Right lobe of liver (tissue), 6 donors: Measurements from ENCODE around the gene UBE2G2. TPM values are rescaled to one million over a fixed set of nuclear protein-coding genes. Genes with fewer than 3 reads are reported as not detected.

Experiments used
- ATAC-seq, 4 donors: fragments of 200-7000 bp; cut with Tn5 transposase; one replicate each; pipeline ENCODE4 v1.9.1; 2020; ENCODE audit warnings: mild to moderate bottlenecking in 4 of 4, moderate library complexity in 4 of 4
- DNase-seq, 3 donors: peaks; one replicate each; pipeline ENCODE4 v3.0.0-alpha.2; 2020
- H3K27ac ChIP-seq, 3 donors: fragments of 200-600 bp; one replicate each; pipeline ENCODE4 v1.8.0; 2022
- H3K27me3 ChIP-seq, 2 donors: fragments of 200-600 bp; one replicate each; pipeline ENCODE4 v1.8.0; 2022
- H3K36me3 ChIP-seq, 4 donors: fragments of 200-600 bp; sonication (generic) in 1 of 4; one replicate each; pipeline versions ENCODE4 v1.5.1 to v1.8.0; 2017 to 2022; ENCODE audit warnings: control low read depth in 1 of 4
- H3K4me1 ChIP-seq, 4 donors: fragments of 200-600 bp; sonication (generic) in 1 of 4; one replicate each; pipeline versions ENCODE4 v1.5.1 to v1.8.0; 2017 to 2022; ENCODE audit warnings: control low read depth in 1 of 4
- H3K4me3 ChIP-seq, 3 donors: fragments of 200-600 bp; one replicate each; pipeline ENCODE4 v1.8.0; 2022
- H3K9me3 ChIP-seq, 4 donors: fragments of 200-600 bp; sonication (generic) in 1 of 4; one replicate each; pipeline versions ENCODE4 v1.5.1 to v1.8.0; 2017 to 2022; ENCODE audit warnings: control low read depth in 1 of 4
- POLR2A ChIP-seq: fragments of 450-650 bp; IDR thresholded peaks from one replicate; pipeline ENCODE4 v1.6.1; 2017; ENCODE audit warnings: antibody characterized with exemption, mild to moderate bottlenecking
- WGBS: methylation state at CpG from one replicate; pipeline ENCODE4 v1.1.6; 2018; ENCODE audit warnings: low coverage, low lambda C conversion rate; ENCODE audit not compliant: insufficient coverage; ENCODE audit errors: missing lambda C conversion rate; 5-methylcytosine and 5-hydroxymethylcytosine counted together
- intact Hi-C, 2 donors: fragments of 100-400 bp; cut with DNase I; formaldehyde crosslinking; loops; one replicate each; pipeline versions ENCODE4 v1.11.2 to v1.14.1; 2022
- total RNA-seq, 6 experiments: library from RNA; depleted of rRNA in 2 of 6; stranded (reverse); fragments of >200 nt in 2 of 6; fragmentation: NEBNext Ultra II Directional in 3 of 6; extraction: Animal tissue kit (Norgen Biotek cat#: 25700) in 3 of 6; gene quantifications; one replicate each; pipeline versions ENCODE4 v1.1.0 to v1.2.4, GENCODE V29; 2016 to 2023
- TF ChIP-seq, protein P1 (sequence below), 4 donors: fragments of 200-600 bp in 3 of 4; fragments of 450-650 bp in 1 of 4; IDR thresholded peaks; one replicate each; pipeline versions ENCODE4 v1.5.1 to v1.8.0; 2016 to 2022; ENCODE audit warnings: antibody characterized with exemption in 4 of 4, mild to moderate bottlenecking in 2 of 4
- donor health status: DM: no; HTN: yes; CAD: no.
- donor health status: DM: no; HTN: no; CAD: no.
- donor health status: DM: no; HTN: no; CAD: no.
- donor health status: DM: no; HTN: yes; CAD: no.
- donor health status: DM: no; HTN: yes; CAD: no.

Gene UBE2G2
- total RNA-seq, 6 experiments from 2014 or later = 41.5 to 54.6 (median 49.9) TPM

DNA sequence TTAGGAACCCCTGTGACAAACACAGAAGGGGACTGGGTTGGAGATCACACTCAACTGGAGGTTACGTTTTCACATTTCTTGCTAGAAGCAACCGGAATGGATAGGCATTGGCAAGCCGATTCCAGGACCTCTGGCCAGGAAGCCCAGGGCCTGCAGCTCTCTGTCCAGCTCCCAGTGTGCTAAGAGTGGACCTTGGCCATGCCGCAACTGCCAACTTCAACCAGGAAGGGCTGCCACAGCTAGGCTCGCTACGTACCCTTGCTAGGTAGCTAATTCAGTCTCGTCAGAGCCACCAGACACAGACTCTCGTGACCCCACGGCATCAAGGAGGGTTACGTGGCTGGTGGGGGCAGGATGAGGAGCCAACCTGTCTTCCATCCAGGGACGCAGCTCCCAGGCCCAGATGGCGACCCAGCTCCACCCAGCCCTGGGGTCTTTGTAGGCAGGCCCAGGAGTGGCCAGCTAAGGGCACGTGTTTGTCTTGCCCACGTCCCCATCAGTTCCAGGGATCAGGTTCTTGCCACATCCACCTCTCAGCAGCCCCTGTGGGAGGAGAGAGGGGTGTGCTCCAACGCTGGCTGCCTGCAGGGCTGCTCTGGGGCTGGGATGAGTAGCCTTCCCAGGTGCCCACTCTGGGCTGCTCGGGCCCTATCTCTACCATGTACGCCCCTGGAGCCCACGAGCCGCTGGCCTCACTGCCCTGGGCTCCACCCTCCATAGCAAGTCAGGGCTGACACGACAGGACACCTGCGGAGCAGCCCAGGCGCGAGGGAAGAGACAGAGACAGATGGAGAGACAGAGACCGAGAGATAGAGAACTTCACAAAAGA is 39.2 kb downstream of the UBE2G2 start:
- ATAC-seq (peak; percentile 84 to 94 (median 92)), DNase-seq (peak; percentile 74 to 85 (median 79))
- H3K27me3 ChIP-seq = no peaks in the 10 kb centered on the region
- 73% methylated on average over 9 of the region's 24 CpGs for WGBS
- no peak overlapping the region for H3K4me3 ChIP-seq
- H3K9me3 ChIP-seq = no peaks in the 10 kb centered on the region
- intact Hi-C loops = no loop called here
- no peak overlapping the region for H3K27ac ChIP-seq
- H3K36me3 ChIP-seq = no peaks in the 10 kb centered on the region
- H3K4me1 ChIP-seq = peaks cover 0 to 4% (median 0%) of the 10 kb centered on the region in 4 donors
- TF ChIP-seq, protein P1, sequence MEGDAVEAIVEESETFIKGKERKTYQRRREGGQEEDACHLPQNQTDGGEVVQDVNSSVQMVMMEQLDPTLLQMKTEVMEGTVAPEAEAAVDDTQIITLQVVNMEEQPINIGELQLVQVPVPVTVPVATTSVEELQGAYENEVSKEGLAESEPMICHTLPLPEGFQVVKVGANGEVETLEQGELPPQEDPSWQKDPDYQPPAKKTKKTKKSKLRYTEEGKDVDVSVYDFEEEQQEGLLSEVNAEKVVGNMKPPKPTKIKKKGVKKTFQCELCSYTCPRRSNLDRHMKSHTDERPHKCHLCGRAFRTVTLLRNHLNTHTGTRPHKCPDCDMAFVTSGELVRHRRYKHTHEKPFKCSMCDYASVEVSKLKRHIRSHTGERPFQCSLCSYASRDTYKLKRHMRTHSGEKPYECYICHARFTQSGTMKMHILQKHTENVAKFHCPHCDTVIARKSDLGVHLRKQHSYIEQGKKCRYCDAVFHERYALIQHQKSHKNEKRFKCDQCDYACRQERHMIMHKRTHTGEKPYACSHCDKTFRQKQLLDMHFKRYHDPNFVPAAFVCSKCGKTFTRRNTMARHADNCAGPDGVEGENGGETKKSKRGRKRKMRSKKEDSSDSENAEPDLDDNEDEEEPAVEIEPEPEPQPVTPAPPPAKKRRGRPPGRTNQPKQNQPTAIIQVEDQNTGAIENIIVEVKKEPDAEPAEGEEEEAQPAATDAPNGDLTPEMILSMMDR (IDR thresholded peaks at IDR 0.05) = no peak
- TF ChIP-seq POLR2A = no peak

DNA sequence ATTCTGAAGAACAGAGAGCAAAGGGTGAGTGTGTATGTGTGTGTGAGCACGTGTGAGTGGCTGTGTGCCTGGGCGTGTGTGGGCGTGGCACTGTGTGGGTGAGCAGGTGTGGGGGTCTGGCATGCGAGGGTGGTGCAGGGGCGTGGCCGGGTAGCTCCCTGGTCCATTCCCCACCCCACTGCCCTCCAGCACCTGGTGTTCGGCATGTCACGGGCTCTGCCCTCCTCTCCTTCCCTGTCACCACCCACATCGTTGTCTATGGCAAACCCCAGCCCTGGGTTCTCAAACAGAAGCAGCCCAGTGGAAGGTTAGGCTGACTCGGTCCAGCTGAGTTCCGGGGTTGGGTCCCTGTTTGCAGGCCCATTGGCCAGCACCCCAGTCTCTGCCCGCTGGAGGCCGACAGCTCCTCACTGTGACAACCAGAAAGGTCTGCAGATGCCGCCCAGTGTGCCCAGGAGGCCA is 39.8 kb downstream of the UBE2G2 start:
- intact Hi-C loops = no loop called here
- no peaks in the 10 kb centered on the region for H3K27me3 ChIP-seq
- no peak for DNase-seq

GRCh38 chr21:44761011-44761729 is 40.5 kb downstream of the UBE2G2 start:
- no peak overlapping the region for H3K27ac ChIP-seq
- no peak overlapping the region for H3K4me3 ChIP-seq
- no peaks in the 10 kb centered on the region for H3K36me3 ChIP-seq
- WGBS = 57% methylated on average over 21 of the region's 21 CpGs
- H3K9me3 ChIP-seq = no peaks in the 10 kb centered on the region
- ATAC-seq = peak in 1 of 4 donors; percentile 20
- intact Hi-C loops = no loop called here
- H3K27me3 ChIP-seq = no peaks in the 10 kb centered on the region
- H3K4me1 ChIP-seq = peaks cover 0 to 4% (median 0%) of the 10 kb centered on the region in 4 donors
- no peak for DNase-seq
- TF ChIP-seq, protein P1 (IDR thresholded peaks at IDR 0.05) = peak in 3 of 4 donors; percentile 10 to 29 (median 10)
- no peak for TF ChIP-seq POLR2A

More for the DNA sequence above, 39.8 kb downstream of the UBE2G2 start:
- TF ChIP-seq, protein P1 (IDR thresholded peaks at IDR 0.05) = no peak
- TF ChIP-seq POLR2A = no peak
- no peak overlapping the region for H3K4me3 ChIP-seq
- H3K36me3 ChIP-seq = no peaks in the 10 kb centered on the region
- H3K4me1 ChIP-seq = peaks cover 0 to 4% (median 0%) of the 10 kb centered on the region in 4 donors
- no peak for ATAC-seq
- no CpG with 5 or more reads among the region's 14 CpGs for WGBS
- H3K9me3 ChIP-seq = no peaks in the 10 kb centered on the region
- no peak overlapping the region for H3K27ac ChIP-seq

GRCh38 chr21:44760376-44760775 is 41.2 kb downstream of the UBE2G2 start:
- Histone ChIP-seq H3K36me3 (no peaks in the 10 kb centered on the region), H3K4me1 (peaks cover 0 to 4% (median 0%) of the 10 kb centered on the region in 4 donors), H3K27ac (no peak overlapping the region), H3K4me3 (no peak overlapping the region), H3K9me3 (no peaks in the 10 kb centered on the region), H3K27me3 (no peaks in the 10 kb centered on the region)
- 82% methylated on average over 2 of the region's 9 CpGs for WGBS
- TF ChIP-seq, protein P1 (IDR thresholded peaks at IDR 0.05) = no peak
- no peak for TF ChIP-seq POLR2A
- DNase-seq = no peak
- intact Hi-C loops = no loop called here
- ATAC-seq = no peak
